ENCODE results near the gene MBOAT1.
"Not testable (repeated sequence)": the region's sequence is repeated elsewhere in the genome, so short reads cannot be mapped to it uniquely, and the experiment has no call there.

Gene MBOAT1

GRCh38 chr6:20202699-20203302 is 9.5 kb downstream of the MBOAT1 start:
- DNase-seq (ENCODE audit: low read depth in 3 of 3), result no peak

DNA sequence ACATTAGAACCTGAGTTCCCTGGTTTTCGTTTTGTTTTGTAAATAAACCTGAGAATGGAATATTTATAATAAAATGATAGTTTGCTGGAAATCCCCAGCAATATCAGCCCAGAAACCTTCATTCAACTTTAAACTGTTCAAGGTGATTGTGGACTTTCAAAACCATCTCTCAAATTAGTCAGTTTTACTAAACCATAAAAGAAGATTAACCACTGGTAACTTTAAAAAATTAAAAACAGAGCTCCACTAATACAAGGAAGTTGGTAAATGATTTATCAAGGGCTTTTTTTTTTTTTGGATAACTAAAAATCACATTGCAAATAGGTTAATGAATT is 10.0 kb downstream of the MBOAT1 start:
- no peak for DNase-seq (ENCODE audit: low read depth in 3 of 3)

- no peak for DNase-seq (ENCODE audit: low read depth in 3 of 3)
Measured at GRCh38 chr6:20200761-20201630, 11.3 kb downstream of the MBOAT1 start.

- DNase-seq (ENCODE audit: low read depth in 3 of 3), result no peak
Measured at GRCh38 chr6:20198775-20199174, 13.5 kb downstream of the MBOAT1 start.

- DNase-seq (ENCODE audit: low read depth in 3 of 3), result no peak
Measured at GRCh38 chr6:20198156-20198774, 14.0 kb downstream of the MBOAT1 start.

- DNase-seq (ENCODE audit: low read depth in 3 of 3), result no peak
Measured at GRCh38 chr6:20197251-20197650, 15.0 kb downstream of the MBOAT1 start.

DNA sequence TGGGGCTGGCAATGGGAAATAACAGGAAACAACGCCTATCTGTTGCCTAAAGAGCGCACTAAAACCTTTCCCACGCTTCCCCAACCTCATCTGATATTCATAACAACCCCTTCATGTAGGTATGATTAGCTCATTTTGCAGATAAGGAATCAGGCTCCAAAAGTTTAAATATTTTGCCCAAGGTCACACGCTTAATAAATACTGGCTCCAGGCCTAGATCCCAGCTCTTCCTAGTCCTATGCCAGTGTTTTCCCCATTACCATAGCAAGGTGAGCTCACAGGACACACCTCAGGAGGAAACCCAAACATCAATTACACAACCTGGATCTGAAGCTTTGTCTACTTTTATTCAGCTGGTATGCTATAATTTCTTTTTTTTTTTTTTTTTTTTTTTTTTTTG is 19.6 kb downstream of the MBOAT1 start:
- no peak for DNase-seq (ENCODE audit: low read depth in 3 of 3)

DNA sequence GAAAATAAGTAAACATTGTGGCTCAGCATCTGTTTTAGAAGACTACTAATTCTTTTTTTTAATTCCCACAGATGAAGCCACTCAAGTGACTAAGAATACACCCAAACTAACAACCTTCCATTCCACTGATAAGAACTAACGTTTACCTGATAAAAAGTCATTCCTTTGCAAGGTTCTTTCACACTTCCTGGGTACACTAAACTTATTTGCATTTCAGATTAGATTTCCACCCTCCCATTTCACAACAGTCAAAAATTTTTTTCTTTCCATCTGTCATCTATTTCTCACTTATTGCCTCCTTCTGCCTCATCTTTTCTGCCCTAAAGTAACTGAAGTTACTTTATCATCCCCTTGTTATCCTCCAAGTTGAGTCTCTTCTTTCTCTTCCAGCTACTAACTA is 20.3 kb downstream of the MBOAT1 start:
- DNase-seq (ENCODE audit: low read depth in 3 of 3), result no peak

DNA sequence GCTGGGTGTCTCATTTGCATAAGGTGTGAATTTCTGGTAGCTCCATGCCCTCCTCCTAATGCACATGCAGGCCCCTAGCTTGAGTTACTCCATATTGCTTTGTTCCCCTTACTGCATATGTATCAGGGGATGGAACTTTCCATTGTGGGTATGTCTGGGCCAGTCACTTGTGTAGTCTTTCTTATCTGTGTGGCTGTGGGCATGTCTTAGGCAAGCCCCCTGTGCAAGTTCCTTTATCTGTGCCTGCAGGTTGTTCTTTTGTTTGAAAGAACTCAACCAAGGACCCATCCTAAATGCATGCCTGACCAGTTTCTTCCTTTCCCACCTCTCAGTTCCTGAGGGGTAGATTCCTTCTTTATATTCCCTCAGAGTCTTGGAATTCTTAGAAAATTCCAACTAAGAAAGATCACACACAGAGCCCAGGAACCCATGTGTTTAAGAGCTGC is 23.6 kb downstream of the MBOAT1 start:
- DNase-seq (ENCODE audit: low read depth in 3 of 3), result no peak

GRCh38 chr6:20186981-20187380 is 25.3 kb downstream of the MBOAT1 start:
- DNase-seq (ENCODE audit: low read depth in 3 of 3), result no peak

- DNase-seq (ENCODE audit: low read depth in 3 of 3), result no peak
Measured at GRCh38 chr6:20183706-20184105, 28.6 kb downstream of the MBOAT1 start.

DNA sequence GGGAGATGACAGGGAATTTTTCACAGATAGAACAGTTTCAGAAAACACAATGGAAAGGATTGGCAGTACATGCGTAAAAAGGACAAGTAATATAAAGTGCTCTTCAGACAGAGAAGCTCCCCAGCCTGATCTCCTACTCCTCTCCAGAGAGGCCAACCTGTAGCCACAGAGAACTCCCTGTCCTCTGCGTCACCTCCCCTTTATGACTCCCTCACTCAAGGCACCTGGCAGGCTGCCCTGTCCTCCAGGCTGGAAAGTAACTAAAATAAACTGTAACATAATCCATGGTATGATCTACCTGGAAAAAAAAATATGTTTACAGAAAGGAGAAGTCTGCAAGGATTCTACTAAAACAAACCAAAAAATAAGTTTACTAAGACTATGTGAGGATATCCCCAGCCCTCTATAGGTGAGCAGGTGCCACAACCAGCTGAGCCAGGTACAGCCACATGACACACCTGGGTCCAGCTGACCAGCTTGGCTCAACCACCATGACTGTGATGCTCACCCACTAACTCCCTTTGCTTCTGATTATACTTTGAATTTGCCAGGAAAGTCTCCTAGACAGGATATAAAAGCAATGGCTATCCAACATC is 29.2 kb downstream of the MBOAT1 start:
- no peak for DNase-seq (ENCODE audit: low read depth in 3 of 3)

GRCh38 chr6:20182069-20182468 is 30.2 kb downstream of the MBOAT1 start:
- DNase-seq (ENCODE audit: low read depth in 3 of 3), result no peak

DNA sequence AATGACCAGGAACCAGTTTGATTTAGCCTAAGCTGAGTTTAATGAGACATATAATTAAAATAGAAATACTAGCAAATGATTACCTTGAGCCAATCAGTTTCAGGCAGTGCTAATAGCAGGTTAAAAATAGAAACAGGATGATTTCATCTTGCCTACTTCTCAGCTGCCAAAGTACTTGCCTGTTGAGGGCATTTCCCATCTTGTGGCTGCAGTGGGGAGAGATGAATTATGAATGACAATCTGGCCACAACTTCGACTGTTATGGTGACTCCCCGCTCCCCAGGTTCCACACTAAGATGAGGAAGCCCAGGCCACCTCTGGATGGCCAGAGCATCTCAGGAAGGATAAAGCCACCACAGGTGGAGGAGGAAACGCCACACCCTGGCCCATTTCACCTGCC is 31.3 kb downstream of the MBOAT1 start:
- DNase-seq (ENCODE audit: low read depth in 3 of 3), result no peak

- DNase-seq (ENCODE audit: low read depth in 3 of 3), result not testable (repeated sequence)
Measured at GRCh38 chr6:20179287-20180045, 32.8 kb downstream of the MBOAT1 start.

DNA sequence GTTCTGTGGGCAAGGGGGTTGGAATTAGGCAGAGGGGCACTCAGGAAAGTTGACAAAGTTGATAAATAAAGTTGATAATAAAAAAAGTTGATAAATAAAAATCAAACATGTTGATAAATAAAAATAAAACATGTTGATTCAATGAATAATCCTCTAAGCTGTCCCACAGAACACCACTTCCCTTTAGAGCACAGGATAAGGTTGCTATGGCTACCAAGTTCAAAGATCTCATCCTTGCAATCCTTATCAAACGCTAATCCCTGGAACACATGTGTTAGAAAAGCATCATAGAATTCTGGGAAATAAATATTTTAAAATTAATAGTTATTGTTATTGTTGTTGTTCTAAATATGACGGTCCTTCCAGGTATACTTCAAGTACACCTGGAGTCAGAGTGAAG is 33.9 kb downstream of the MBOAT1 start:
- no peak for DNase-seq (ENCODE audit: low read depth in 3 of 3)

DNA sequence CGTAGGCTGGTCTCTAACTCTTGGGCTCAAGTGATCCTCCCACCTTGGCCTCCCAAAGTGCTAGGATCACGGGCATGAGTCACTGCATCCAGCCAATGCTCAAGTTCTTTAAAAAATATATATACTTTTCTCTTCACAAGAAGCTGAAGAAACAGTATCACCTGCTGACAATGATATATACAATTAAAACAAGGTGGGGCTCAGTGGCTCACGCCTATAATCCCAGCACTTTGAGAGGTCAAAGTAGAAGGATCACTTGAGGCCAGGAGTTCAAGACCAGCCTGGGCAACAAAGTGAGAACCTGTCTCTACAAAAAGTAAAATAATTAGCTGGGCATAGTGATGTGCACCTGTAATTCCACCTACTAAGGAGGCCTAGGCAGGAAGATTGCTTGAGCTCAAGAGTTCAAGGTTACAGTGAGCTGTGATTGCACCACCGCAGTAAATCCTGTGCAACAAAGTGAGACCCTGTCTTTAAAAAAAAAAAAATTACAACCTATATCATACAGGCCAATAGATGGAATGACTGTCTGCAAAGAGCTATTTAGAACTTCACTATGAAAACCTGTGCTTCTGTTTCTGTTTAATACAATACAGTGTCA is 36.4 kb downstream of the MBOAT1 start:
- DNase-seq (ENCODE audit: low read depth in 3 of 3), result no peak

GRCh38 chr6:20173833-20174792 is 38.2 kb downstream of the MBOAT1 start:
- DNase-seq (ENCODE audit: low read depth in 3 of 3), result no peak

GRCh38 chr6:20172842-20173456 is 39.3 kb downstream of the MBOAT1 start:
- DNase-seq (ENCODE audit: low read depth in 3 of 3), result no peak
